ENCODE data around the gene AEBP2. TPM values are rescaled to one million over a fixed set of nuclear protein-coding genes. Genes with fewer than 3 reads are reported as not detected.
A peak's percentile ranks its signal among the peaks of the same experiment; 100 is the strongest.

The AEBP2 gene
- total and polyA plus RNA-seq, 3 experiments from 2014 or later = 14.8 to 77.0 (median 73.6) TPM

DNA sequence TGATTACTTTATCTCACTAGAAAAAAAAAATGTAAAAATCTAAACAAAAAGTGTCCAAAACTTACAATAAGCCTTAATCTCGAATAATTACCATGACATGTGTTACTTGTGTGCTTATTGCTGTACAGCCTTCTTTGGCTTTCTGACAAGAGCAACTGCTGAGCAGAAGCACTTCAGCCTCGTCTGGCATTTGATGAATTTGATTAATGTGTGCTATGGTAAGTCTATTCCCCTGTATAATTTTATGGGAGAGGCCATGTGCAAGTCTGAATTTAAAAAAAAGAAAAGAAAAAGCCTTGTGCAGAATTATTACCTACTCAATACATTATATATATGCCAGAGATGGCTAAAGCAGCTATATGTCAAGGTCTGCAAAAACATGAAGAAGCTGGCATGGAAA lies 113.9 kb downstream of the AEBP2 start:
- no peak for DNase-seq
- Histone ChIP-seq H3K36me3 (ENCODE audit: insufficient read depth, low read length) (no peaks in the 10 kb centered on the region), H3K27ac (ENCODE audit: low read depth, low read length) (no peak overlapping the region), H3K27me3 (ENCODE audit: insufficient read depth, low read length, poor library complexity, severe bottlenecking) (no peaks in the 10 kb centered on the region), H3K4me3 (ENCODE audit: low read length) (no peak overlapping the region), H3K9me3 (ENCODE audit: low read length) (no peaks in the 10 kb centered on the region), H3K4me1 (ENCODE audit: insufficient read depth, low read length) (no peaks in the 10 kb centered on the region)
- H3K36me3 Mint-ChIP-seq = peaks cover 15 to 21% (median 17%) of the 10 kb centered on the region in 3 donors
- H3K4me1 Mint-ChIP-seq = peaks cover 19 to 29% (median 20%) of the 10 kb centered on the region in 3 donors
- ChIA-PET POLR2A (no interaction called here), CTCF (no interaction called here)
- H3K4me3 Mint-ChIP-seq = peak overlapping the region; percentile 70 to 93 (median 73)
- no peaks in the 10 kb centered on the region for H3K9me3 Mint-ChIP-seq
- no peaks in the 10 kb centered on the region for H3K27me3 Mint-ChIP-seq
- H3K27ac Mint-ChIP-seq = peak overlapping the region in 2 of 8 donors; percentile 52 to 78

DNA sequence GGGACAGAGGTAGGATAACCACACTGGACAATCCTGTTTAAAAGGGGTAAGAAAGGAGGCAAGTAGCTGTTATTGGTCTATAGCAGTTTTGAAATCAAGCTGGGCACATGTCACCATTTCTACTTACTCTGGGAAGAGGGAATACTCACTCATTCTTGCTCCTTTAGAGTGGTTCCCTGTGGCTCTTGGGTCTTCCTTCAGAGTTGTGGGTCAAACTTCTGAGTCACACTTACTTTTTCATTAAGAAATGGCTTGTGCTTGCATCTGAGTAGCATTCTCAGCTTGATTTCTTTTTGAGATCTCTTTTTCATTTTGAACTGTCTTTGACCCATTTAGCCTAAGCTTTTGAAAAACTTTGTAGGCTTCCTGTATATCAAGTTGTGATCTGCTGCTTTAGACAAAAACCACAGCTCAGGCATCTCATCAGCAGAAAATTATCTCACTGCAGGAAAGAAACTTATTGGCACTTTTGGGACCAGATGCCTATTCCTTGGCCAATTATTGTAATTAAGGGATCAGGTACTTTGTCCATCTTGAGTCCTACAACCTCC lies 122.2 kb downstream of the AEBP2 start:
- no peak for DNase-seq
- POLR2A ChIA-PET = no interaction called here
- no peaks in the 10 kb centered on the region for H3K4me1 ChIP-seq (ENCODE audit: insufficient read depth, low read length)
- Mint-ChIP-seq H3K4me1 (peaks cover 8 to 35% (median 17%) of the 10 kb centered on the region in 3 donors), H3K4me3 (peak overlapping the region in 4 of 7 donors; percentile 0 to 51 (median 20)), H3K27ac (peak overlapping the region in 6 of 8 donors; percentile 21 to 88 (median 78)), H3K36me3 (peaks cover 22 to 42% (median 28%) of the 10 kb centered on the region in 3 donors), H3K9me3 (peaks cover 0 to 10% (median 0%) of the 10 kb centered on the region in 5 donors), H3K27me3 (peaks cover 0 to 1% of the 10 kb centered on the region in 2 donors)
- no peak overlapping the region for H3K27ac ChIP-seq (ENCODE audit: low read depth, low read length)
- H3K36me3 ChIP-seq (ENCODE audit: insufficient read depth, low read length) = no peaks in the 10 kb centered on the region
- H3K9me3 ChIP-seq (ENCODE audit: low read length) = no peaks in the 10 kb centered on the region
- H3K4me3 ChIP-seq (ENCODE audit: low read length) = no peak overlapping the region
- no peaks in the 10 kb centered on the region for H3K27me3 ChIP-seq (ENCODE audit: insufficient read depth, low read length, poor library complexity, severe bottlenecking)
- CTCF ChIA-PET = no interaction called here

Data from CD8-positive, alpha-beta memory T cell (primary cell).